RKO (cell line): ENCODE results near the gene TNMD.

Experiments
- DNase-seq: peaks from one replicate; pipeline ENCODE4 v3.0.0-alpha.2; 2016; ENCODE audit warnings: low spot score

The TNMD gene

GRCh38 chrX:100643956-100644860 lies 59.5 kb downstream of the TNMD start, which contains the start of gene SRPX2:
Gene SRPX2 (plus strand): TSS chrX:100644199. CDS start chrX:100646323, 2,124 bp downstream.
- peak; percentile 94 for DNase-seq

GRCh38 chrX:100645106-100645505 lies 60.4 kb downstream of the TNMD start:
- DNase-seq: no peak

DNA sequence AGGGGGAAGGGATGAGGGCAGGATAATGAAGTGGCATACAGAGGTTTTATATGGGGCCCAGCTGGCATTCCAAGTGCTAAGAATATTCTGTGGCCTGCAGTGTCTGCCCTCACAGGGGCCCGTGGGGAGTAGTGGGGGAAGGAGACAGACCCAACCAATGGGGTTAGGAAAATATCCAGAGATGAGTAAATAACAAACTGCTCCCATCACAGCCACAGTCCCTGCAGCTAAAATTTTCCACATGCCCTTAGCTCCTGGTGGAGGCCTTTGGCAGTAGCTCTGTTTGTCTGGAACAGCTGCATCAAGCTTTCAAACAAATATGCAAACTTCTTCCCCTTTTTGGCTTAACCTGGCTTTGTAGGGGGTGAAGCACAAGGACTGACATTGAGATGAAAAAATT lies 62.4 kb downstream of the TNMD start:
- no peak for DNase-seq

DNA sequence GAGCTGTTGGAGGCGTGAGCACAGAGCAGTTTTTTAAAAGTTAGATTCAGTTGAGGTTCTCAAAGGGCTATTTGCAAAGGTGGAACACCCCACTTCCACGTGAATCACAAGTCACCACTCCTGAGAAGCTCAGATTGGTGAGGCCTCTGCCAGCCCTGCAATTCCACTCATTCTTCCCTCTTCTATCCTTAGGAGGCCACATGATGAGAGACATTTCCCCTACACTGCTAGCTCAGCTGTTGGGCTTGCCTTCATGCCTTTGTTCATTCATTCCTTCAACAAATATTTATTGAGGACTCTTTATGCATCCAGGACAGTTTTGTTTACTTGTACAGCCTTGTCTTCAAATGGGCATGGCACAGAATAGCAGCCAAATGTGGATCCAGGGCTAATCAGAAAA lies 63.0 kb downstream of the TNMD start:
- no peak for DNase-seq

- no peak for DNase-seq
Measured at GRCh38 chrX:100648458-100649417, 64.0 kb downstream of the TNMD start.
